ENCODE measurements around the gene RITA1.

RITA1 gene

DNA sequence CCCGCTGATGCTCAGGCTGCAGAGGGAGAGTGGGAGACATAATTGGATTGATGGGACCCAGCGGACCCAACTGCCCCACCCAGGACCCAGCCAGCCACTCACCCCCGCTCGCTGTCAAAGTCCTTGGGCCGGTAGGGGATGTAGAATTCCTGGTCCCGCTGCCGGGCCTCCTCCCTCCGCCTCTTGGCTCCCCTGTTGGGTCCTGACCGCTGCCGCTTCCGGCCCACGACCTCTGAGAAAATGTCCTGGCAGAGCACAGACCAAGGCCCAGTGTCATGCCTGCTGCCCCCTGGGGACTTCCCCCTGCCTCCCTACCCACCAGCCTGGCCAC, 22.5 kb upstream of the RITA1 start:
- FAIRE-seq (no peak), DNase-seq (ENCODE audit: insufficient read length, low spot score) (no peak)
- TF ChIP-seq, protein P1, sequence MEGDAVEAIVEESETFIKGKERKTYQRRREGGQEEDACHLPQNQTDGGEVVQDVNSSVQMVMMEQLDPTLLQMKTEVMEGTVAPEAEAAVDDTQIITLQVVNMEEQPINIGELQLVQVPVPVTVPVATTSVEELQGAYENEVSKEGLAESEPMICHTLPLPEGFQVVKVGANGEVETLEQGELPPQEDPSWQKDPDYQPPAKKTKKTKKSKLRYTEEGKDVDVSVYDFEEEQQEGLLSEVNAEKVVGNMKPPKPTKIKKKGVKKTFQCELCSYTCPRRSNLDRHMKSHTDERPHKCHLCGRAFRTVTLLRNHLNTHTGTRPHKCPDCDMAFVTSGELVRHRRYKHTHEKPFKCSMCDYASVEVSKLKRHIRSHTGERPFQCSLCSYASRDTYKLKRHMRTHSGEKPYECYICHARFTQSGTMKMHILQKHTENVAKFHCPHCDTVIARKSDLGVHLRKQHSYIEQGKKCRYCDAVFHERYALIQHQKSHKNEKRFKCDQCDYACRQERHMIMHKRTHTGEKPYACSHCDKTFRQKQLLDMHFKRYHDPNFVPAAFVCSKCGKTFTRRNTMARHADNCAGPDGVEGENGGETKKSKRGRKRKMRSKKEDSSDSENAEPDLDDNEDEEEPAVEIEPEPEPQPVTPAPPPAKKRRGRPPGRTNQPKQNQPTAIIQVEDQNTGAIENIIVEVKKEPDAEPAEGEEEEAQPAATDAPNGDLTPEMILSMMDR (IDR thresholded peaks at IDR 0.05; ENCODE audit: insufficient read depth, missing control alignments), result no peak

DNA sequence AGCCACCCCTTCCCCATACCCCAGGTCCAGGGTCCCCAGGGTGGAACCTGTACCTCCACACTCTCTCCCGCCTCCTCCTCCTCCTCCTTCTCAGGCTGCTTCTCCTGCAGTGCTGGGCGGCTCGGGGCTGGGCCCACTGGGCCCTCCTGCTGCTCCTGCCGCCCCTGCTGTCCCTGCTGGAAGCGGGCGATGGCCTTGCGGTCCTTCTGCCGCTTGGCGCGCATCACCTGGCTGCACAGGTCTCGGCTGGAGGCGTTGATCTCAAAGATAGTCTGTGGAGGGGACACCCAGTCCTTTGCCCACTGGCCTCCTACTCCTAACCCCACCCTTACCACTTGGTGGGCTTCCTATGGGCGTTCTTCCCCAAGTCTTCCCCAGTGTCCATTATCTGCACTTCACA, 21.5 kb upstream of the RITA1 start:
- TF ChIP-seq, protein P1 (IDR thresholded peaks at IDR 0.05; ENCODE audit: insufficient read depth, missing control alignments), result no peak
- FAIRE-seq (no peak), DNase-seq (ENCODE audit: insufficient read length, low spot score) (no peak)

DNA sequence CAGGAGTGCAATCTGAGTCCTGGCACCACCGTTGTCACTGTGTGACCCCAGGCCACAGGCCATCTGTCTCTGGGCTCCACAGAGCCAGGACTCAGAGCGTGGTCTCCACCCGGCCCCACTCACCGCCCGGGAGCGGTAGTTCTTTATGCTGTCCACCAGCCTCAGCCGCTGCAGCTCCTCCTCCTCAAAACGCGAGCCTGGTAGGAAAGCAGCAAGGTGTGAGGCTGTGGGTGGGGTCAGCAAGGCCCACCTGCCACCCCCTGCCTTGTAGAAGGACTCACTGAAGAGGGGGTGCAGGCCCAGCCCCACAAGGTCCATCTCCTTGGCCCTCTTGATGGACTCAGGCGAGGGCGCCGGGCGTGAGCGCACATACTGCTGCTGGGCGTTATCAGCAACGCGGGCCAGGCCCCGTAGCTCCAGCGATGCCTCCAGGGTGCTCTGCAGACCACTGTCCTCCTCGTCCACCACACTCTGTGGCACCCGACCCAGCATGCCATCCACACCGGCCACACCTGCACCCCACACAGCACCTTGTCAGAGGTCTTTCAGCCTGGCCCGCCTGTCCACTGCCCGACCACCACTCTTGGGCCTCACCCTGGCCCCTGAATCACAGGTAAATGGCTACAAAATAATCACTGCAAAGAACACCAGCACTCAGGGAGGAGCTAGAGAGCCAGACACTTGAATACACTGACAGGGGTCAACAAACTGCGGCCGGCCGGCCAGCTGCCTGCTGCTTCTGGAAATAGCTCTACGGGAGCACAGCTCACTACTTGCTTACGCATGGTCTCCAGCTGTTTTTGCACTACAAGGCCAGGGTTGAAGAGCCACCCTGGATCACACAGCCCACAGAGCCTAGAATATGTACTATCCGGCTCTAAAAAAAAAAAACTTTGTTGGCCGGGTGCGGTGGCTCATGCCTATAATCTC, 19.7 kb upstream of the RITA1 start:
- TF ChIP-seq, protein P1 (IDR thresholded peaks at IDR 0.05; ENCODE audit: insufficient read depth, missing control alignments), result no peak
- FAIRE-seq (no peak), DNase-seq (ENCODE audit: insufficient read length, low spot score) (no peak)

DNA sequence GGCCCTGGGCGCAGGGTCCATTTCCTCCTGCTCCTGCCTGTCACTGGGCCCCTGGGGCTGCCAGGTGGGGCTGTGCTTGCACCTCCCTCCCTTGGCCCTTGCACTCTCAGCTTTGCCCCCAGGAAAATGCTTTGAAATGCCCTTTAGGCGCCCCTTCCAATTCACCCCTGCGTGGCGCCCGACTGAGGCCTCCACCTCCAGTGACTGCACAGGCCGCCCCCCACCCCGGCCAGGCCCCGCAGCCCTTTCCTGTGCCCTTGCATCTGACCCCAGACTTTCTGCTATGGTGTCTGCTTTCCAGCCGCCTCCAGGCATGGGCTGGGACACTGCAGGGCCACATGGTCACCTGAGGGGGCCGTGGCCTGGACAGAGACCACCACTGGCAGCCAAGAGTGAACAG, 17.7 kb upstream of the RITA1 start:
- TF ChIP-seq, protein P1 (IDR thresholded peaks at IDR 0.05; ENCODE audit: insufficient read depth, missing control alignments), result no peak
- FAIRE-seq, result no peak
- DNase-seq (ENCODE audit: insufficient read length, low spot score), result no peak

GRCh38 chr12:113169697-113170096, 15.8 kb upstream of the RITA1 start:
- no peak for DNase-seq (ENCODE audit: insufficient read length, low spot score)
- no peak for FAIRE-seq

GRCh38 chr12:113170457-113170856, 15.1 kb upstream of the RITA1 start:
- FAIRE-seq (no peak), DNase-seq (ENCODE audit: insufficient read length, low spot score) (no peak)
- TF ChIP-seq, protein P1 (IDR thresholded peaks at IDR 0.05; ENCODE audit: insufficient read depth, missing control alignments), result no peak

More at GRCh38 chr12:113169697-113170096, 15.8 kb upstream of the RITA1 start:
- TF ChIP-seq, protein P1 (IDR thresholded peaks at IDR 0.05; ENCODE audit: insufficient read depth, missing control alignments), result no peak

DNA sequence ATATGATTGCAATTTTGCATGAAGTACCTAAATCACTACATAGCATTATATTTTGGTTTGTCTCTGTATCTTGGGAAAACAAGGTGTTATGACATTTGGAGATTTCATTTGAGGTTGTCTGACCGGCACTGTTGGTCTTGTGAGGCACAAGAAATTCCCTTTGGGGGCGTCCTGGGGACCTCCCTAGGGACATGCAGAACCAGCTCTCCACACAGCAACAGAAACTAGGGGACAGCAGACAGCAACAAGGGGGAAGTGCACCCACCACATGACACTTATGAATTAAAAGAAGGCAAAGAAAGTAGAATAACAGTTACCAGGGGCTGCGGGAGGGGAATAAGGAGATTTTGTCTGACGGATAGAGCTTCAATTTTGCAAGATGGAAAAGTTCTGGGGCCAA, 14.6 kb upstream of the RITA1 start:
- DNase-seq (ENCODE audit: insufficient read length, low spot score) (no peak), FAIRE-seq (no peak)
- TF ChIP-seq, protein P1 (IDR thresholded peaks at IDR 0.05; ENCODE audit: insufficient read depth, missing control alignments), result no peak
